KMS-11 (cell line): ENCODE data around the gene PPP1R13B.

Source experiments
- H2AFZ ChIP-seq: fragments of 200-600 bp; sonication (generic); 2 replicates; pipeline ENCODE4 v1.6.1; 2016; ENCODE audit warnings: antibody characterized with exemption, mixed run types, low read depth
- H3K27ac ChIP-seq: fragments of 200-600 bp; sonication (generic); 2 replicates; pipeline ENCODE4 v1.6.1; 2016; ENCODE audit warnings: mild to moderate bottlenecking, mixed run types
- H3K27me3 ChIP-seq: fragments of 200-600 bp; sonication (generic); 2 replicates; pipeline ENCODE4 v1.6.1; 2017; ENCODE audit warnings: mild to moderate bottlenecking, low read depth, mixed run types, moderate library complexity; ENCODE audit not compliant: insufficient read depth
- H3K36me3 ChIP-seq: fragments of 200-600 bp; sonication (generic); 2 replicates; pipeline ENCODE4 v1.6.1; 2017; ENCODE audit warnings: mild to moderate bottlenecking, mixed run types; ENCODE audit not compliant: insufficient read depth
- H3K4me1 ChIP-seq: fragments of 200-600 bp; sonication (generic); 2 replicates; pipeline ENCODE4 v1.6.1; 2016; ENCODE audit warnings: mild to moderate bottlenecking, low read depth, mixed run types; ENCODE audit not compliant: poor library complexity, severe bottlenecking
- H3K4me2 ChIP-seq: fragments of 200-600 bp; sonication (generic); 2 replicates; pipeline ENCODE4 v1.7.0; 2016; ENCODE audit warnings: mild to moderate bottlenecking, mixed run types
- H3K4me3 ChIP-seq: fragments of 200-600 bp; sonication (generic); IDR thresholded peaks from 2 replicates; pipeline ENCODE4 v1.6.1; 2017; ENCODE audit warnings: low read depth, low read length, mixed read lengths; ENCODE audit not compliant: insufficient read depth
- H3K79me2 ChIP-seq: fragments of 200-600 bp; sonication (generic); 2 replicates; pipeline ENCODE4 v1.6.1; 2016; ENCODE audit warnings: low read depth, mixed run types; ENCODE audit not compliant: insufficient read depth
- H3K9ac ChIP-seq: fragments of 200-600 bp; sonication (generic); 2 replicates; pipeline ENCODE4 v1.6.1; 2016; ENCODE audit warnings: mild to moderate bottlenecking, mixed run types
- H4K20me1 ChIP-seq: fragments of 200-600 bp; sonication (generic); 2 replicates; pipeline ENCODE4 v1.6.1; 2016; ENCODE audit warnings: mild to moderate bottlenecking, mixed run types; ENCODE audit not compliant: insufficient read depth
- CTCF ChIP-seq: fragments of 200-600 bp; sonication (generic); conservative IDR thresholded peaks from 2 replicates; pipeline ENCODE4 v1.6.1; 2017; ENCODE audit warnings: low read depth, mild to moderate bottlenecking, antibody characterized with exemption, low read length, moderate library complexity, mixed read lengths

The PPP1R13B gene

GRCh38 chr14:103858063-103858781 lies 10.8 kb upstream of the PPP1R13B start:
- Histone ChIP-seq H3K27ac (no peak overlapping the region), H3K9ac (no peak overlapping the region), H3K4me2 (no peak overlapping the region), H3K27me3 (no peaks in the 10 kb centered on the region), H2AFZ (no peak overlapping the region), H3K36me3 (no peaks in the 10 kb centered on the region), H3K4me3 (no peak overlapping the region), H4K20me1 (no peaks in the 10 kb centered on the region), H3K4me1 (no peaks in the 10 kb centered on the region), H3K79me2 (no peaks in the 10 kb centered on the region)
- no peak for TF ChIP-seq CTCF

- Histone ChIP-seq H4K20me1 (no peaks in the 10 kb centered on the region), H3K4me3 (no peak overlapping the region), H2AFZ (no peak overlapping the region), H3K36me3 (no peaks in the 10 kb centered on the region), H3K4me2 (no peak overlapping the region), H3K79me2 (no peaks in the 10 kb centered on the region), H3K4me1 (no peaks in the 10 kb centered on the region), H3K9ac (no peak overlapping the region), H3K27ac (no peak overlapping the region), H3K27me3 (no peaks in the 10 kb centered on the region)
- TF ChIP-seq CTCF, result no peak
Measured at GRCh38 chr14:103857256-103857655, 9.9 kb upstream of the PPP1R13B start.

GRCh38 chr14:103856607-103857006 lies 9.2 kb upstream of the PPP1R13B start:
- no peak for TF ChIP-seq CTCF
- Histone ChIP-seq H3K36me3 (no peaks in the 10 kb centered on the region), H3K4me1 (no peaks in the 10 kb centered on the region), H3K27me3 (no peaks in the 10 kb centered on the region), H4K20me1 (no peaks in the 10 kb centered on the region), H3K4me2 (no peak overlapping the region), H3K4me3 (no peak overlapping the region), H3K9ac (no peak overlapping the region), H3K79me2 (no peaks in the 10 kb centered on the region), H3K27ac (no peak overlapping the region), H2AFZ (no peak overlapping the region)

GRCh38 chr14:103856105-103856504 lies 8.7 kb upstream of the PPP1R13B start:
- no peaks in the 10 kb centered on the region for H3K27me3 ChIP-seq
- H3K4me1 ChIP-seq, result no peaks in the 10 kb centered on the region
- no peak for TF ChIP-seq CTCF
- no peaks in the 10 kb centered on the region for H3K79me2 ChIP-seq
- H3K27ac ChIP-seq, result no peak overlapping the region
- no peak overlapping the region for H3K9ac ChIP-seq
- no peak overlapping the region for H3K4me3 ChIP-seq
- no peak overlapping the region for H2AFZ ChIP-seq
- H3K36me3 ChIP-seq, result no peaks in the 10 kb centered on the region
- H3K4me2 ChIP-seq, result no peak overlapping the region
- no peaks in the 10 kb centered on the region for H4K20me1 ChIP-seq
